Colonic mucosa (tissue), 4 donors: ENCODE results near the gene CMSS1. TPM values are rescaled to one million over a fixed set of nuclear protein-coding genes. Genes with fewer than 3 reads are reported as not detected.

Experiments used
- DNase-seq: peaks from one replicate; pipeline ENCODE4 v3.0.0-alpha.2; 2020
- H3K27ac ChIP-seq: fragments of 200-600 bp; one replicate; pipeline ENCODE4 v1.8.0; 2021
- H3K27me3 ChIP-seq: fragments of 200-600 bp; one replicate; pipeline ENCODE4 v1.8.0; 2021
- H3K36me3 ChIP-seq: fragments of 200-600 bp; one replicate; pipeline ENCODE4 v1.8.0; 2021
- H3K4me1 ChIP-seq: fragments of 200-600 bp; one replicate; pipeline ENCODE4 v1.8.0; 2021; ENCODE audit warnings: mild to moderate bottlenecking
- H3K4me3 ChIP-seq: fragments of 200-600 bp; one replicate; pipeline ENCODE4 v1.8.0; 2021
- H3K9ac ChIP-seq, 2 donors: one replicate each; pipeline ENCODE4 v1.7.0; 2013; ENCODE audit warnings: control low read depth in 2 of 2, low read depth in 2 of 2, low read length in 2 of 2
- H3K9me3 ChIP-seq: fragments of 200-600 bp; one replicate; pipeline ENCODE4 v1.8.0; 2021
- CTCF ChIP-seq: fragments of 200-600 bp; IDR thresholded peaks from one replicate; pipeline ENCODE4 v1.8.0; 2022; ENCODE audit warnings: antibody characterized with exemption, mild to moderate bottlenecking
- intact Hi-C: fragments of 100-400 bp; cut with DNase I; formaldehyde crosslinking; loops from one replicate; pipeline ENCODE4 v1.14.1; 2022
- total RNA-seq, 2 donors: library from RNA; stranded (reverse); fragmentation: NEBNext Ultra II Directional in 1 of 2; extraction: Animal tissue kit (Norgen Biotek cat#: 25700) in 1 of 2; gene quantifications; one replicate each; pipeline ENCODE4 v1.2.1, GENCODE V29; 2021
- donor health status: healthy.
- donor health status: DM: no; HTN: no; CAD: no.
- donor health status: DM: no; HTN: no; CAD: no.

The CMSS1 gene
- total RNA-seq, 2 donors from 2014 or later, result 10.7 to 24.7 TPM

DNA sequence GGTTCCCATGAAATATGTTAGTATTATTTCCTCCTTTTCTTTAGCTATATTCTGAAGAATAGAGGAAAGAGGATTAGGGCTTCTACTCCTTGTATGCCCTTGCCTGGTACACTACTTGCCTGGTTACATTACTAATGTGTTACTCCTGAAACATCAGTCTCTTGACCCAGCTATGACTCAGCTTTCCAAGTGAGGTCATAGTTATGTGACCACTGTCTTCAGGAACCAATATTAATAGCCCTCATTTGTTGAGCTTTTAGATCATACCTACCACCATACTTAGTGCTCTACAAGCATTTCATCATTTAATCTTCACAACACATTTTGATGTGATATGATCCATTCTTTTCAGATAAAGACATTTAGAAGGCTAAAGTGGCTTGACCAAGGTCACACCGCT is 60.3 kb downstream of the CMSS1 start:
- DNase-seq, result no peak
- intact Hi-C loops, result no loop called here

GRCh38 chr3:99879275-99879674 is 61.6 kb downstream of the CMSS1 start:
- Histone ChIP-seq H3K27me3 (no peaks in the 10 kb centered on the region), H3K4me1 (no peaks in the 10 kb centered on the region), H3K9ac (no peak overlapping the region), H3K9me3 (no peaks in the 10 kb centered on the region), H3K27ac (no peak overlapping the region), H3K4me3 (no peak overlapping the region), H3K36me3 (no peaks in the 10 kb centered on the region)
- intact Hi-C loops, result no loop called here
- DNase-seq, result no peak
- TF ChIP-seq CTCF, result no peak

More for the DNA sequence above, 60.3 kb downstream of the CMSS1 start:
- no peak for TF ChIP-seq CTCF
- no peaks in the 10 kb centered on the region for H3K36me3 ChIP-seq
- no peaks in the 10 kb centered on the region for H3K27me3 ChIP-seq
- no peaks in the 10 kb centered on the region for H3K9me3 ChIP-seq
- H3K27ac ChIP-seq, result no peak overlapping the region
- no peak overlapping the region for H3K4me3 ChIP-seq
- no peak overlapping the region for H3K9ac ChIP-seq
- no peaks in the 10 kb centered on the region for H3K4me1 ChIP-seq

DNA sequence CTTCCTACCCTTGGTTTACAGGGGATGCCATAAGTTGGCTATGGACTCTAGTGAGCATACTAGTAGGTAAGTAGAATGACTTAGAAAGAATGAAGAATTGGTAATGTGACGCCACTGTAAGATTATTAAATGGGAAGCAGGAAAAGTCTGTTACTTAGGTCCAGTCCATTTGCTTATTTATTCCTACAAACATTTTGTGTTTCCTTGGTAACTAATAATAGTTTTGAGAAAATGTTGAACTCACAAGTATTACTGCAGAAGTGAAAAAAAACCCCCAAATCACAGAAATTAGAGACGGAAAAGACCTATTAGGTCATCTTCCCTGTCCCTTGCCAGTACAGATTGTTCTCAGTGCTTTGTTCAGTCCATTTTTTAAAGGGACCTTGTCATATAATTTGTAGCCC is 63.5 kb downstream of the CMSS1 start:
- Histone ChIP-seq H3K4me3 (no peak overlapping the region), H3K4me1 (no peaks in the 10 kb centered on the region), H3K36me3 (no peaks in the 10 kb centered on the region), H3K27ac (no peak overlapping the region), H3K27me3 (no peaks in the 10 kb centered on the region), H3K9me3 (no peaks in the 10 kb centered on the region), H3K9ac (no peak overlapping the region)
- DNase-seq, result no peak
- TF ChIP-seq CTCF, result no peak
- intact Hi-C loops, result no loop called here

DNA sequence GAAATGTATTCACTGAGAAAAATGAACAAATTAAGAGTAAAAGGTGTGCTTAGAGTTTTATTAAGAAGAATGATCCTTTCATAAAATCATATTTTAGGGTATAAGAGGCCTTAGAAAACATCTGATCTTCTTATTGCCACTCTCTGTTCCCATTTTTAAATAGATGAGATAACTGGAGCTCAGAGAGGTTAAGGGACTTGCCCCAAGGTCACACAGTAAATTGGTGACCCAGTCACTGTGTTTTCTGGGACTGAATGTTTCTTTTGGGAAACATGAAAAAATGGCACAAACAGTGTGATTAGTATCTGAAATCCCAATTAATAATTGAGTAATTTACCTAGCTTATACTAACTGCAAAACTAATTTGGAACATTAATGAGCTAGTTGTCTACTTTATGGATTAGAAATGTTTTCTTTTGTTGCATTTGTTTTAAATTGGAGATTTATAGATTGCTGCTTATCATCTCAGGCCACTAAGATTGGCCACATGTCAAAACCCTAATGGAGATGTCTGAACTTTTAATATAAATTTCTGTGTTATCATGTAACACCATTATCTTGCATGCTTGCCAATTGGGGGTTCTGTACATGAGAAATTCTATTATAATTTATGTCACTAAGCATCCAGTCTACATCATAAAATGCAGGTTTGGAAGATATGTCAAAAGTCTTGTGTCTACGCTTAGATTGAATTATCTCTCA is 64.9 kb downstream of the CMSS1 start:
- no peak for DNase-seq
- intact Hi-C loops, result no loop called here
- no peaks in the 10 kb centered on the region for H3K36me3 ChIP-seq
- no peaks in the 10 kb centered on the region for H3K4me1 ChIP-seq
- TF ChIP-seq CTCF, result no peak
- no peak overlapping the region for H3K9ac ChIP-seq
- H3K4me3 ChIP-seq, result no peak overlapping the region
- H3K9me3 ChIP-seq, result no peaks in the 10 kb centered on the region
- no peak overlapping the region for H3K27ac ChIP-seq
- no peaks in the 10 kb centered on the region for H3K27me3 ChIP-seq

- TF ChIP-seq CTCF, result no peak
- intact Hi-C loops, result no loop called here
Measured at GRCh38 chr3:99883138-99883461, 65.4 kb downstream of the CMSS1 start.

More at GRCh38 chr3:99883138-99883461, 65.4 kb downstream of the CMSS1 start:
- H3K4me1 ChIP-seq, result no peaks in the 10 kb centered on the region
- no peak overlapping the region for H3K27ac ChIP-seq
- no peak overlapping the region for H3K9ac ChIP-seq
- H3K27me3 ChIP-seq, result no peaks in the 10 kb centered on the region
- no peak for DNase-seq
- no peaks in the 10 kb centered on the region for H3K9me3 ChIP-seq
- no peaks in the 10 kb centered on the region for H3K36me3 ChIP-seq
- H3K4me3 ChIP-seq, result no peak overlapping the region
